ENCODE data around the gene LRRC3.

The LRRC3 gene

DNA sequence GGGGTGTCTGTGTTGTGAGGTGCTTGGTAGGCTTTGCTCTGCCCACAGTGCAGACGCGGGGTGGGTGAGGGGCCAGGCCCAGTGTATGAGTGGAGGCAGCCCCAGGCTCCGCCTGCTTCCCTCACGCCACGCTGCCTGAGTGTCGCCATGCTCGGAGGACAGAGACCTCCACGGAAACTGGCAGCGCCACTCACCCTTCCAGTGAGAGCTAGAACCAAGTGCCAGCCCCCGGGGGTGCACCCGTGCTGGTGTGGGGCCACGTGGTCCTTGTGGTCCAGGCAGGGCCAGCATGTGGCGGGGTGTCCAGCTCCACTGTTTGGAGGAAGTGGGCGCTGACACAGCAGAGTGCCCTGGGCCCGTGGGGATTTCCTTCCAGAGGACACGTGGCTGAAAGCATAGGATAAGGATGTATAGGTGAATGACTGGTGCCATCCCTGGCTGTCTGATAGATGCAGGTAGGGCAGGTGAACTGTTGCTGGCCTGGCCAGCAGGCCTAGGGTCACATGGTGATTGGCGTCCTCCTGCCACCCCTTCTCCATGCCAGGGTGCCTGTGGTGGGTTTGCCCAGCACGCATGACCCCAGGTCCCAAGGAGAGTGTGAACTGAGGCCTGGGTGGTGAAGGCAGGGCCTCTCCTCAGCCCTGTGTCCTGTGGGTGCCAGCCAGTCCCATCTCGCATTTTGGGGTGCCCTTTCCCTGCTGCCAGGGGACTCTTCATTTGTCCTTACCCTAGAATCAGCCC, 3.8 kb downstream of the LRRC3 start:
- no peak for DNase-seq (ENCODE audit: low spot score)
- in situ Hi-C loops (cut with MboI; ENCODE audit: low pct_unique_long_range_greater_than_20kb, low sequenced_read_pairs, unreplicated experiment) = loop anchor here (25.0 kb wide), 1 partner anchor 372 kb away; no protein-coding TSS in a partner anchor
- TF ChIP-seq, protein P1, sequence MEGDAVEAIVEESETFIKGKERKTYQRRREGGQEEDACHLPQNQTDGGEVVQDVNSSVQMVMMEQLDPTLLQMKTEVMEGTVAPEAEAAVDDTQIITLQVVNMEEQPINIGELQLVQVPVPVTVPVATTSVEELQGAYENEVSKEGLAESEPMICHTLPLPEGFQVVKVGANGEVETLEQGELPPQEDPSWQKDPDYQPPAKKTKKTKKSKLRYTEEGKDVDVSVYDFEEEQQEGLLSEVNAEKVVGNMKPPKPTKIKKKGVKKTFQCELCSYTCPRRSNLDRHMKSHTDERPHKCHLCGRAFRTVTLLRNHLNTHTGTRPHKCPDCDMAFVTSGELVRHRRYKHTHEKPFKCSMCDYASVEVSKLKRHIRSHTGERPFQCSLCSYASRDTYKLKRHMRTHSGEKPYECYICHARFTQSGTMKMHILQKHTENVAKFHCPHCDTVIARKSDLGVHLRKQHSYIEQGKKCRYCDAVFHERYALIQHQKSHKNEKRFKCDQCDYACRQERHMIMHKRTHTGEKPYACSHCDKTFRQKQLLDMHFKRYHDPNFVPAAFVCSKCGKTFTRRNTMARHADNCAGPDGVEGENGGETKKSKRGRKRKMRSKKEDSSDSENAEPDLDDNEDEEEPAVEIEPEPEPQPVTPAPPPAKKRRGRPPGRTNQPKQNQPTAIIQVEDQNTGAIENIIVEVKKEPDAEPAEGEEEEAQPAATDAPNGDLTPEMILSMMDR (IDR thresholded peaks at IDR 0.05; ENCODE audit: extremely low read depth, insufficient read depth, missing control alignments) = no peak

GRCh38 chr21:44459712-44460440, 4.6 kb downstream of the LRRC3 start:
- DNase-seq (ENCODE audit: low spot score) = no peak
- TF ChIP-seq, protein P1 (IDR thresholded peaks at IDR 0.05; ENCODE audit: extremely low read depth, insufficient read depth, missing control alignments) = no peak
- in situ Hi-C loops (cut with MboI; ENCODE audit: low pct_unique_long_range_greater_than_20kb, low sequenced_read_pairs, unreplicated experiment) = loop anchor here (25.0 kb wide), 1 partner anchor 373 kb away; no protein-coding TSS in a partner anchor

DNA sequence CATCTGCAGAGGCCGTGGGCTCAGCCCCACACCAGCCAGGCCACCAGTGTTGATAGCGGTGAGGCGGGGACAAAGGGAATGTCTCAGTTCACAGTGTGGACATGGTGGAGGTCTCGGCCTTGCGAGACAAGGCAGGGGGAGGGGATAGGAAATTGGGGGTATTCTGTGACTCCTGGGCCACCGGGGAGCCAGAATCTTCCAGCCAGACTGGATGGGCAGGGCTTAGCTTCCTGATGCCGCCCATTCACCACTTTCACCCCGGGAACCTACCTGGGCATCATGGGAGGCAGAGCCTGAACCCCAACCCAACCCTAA, 5.1 kb downstream of the LRRC3 start:
- in situ Hi-C loops (cut with MboI; ENCODE audit: low pct_unique_long_range_greater_than_20kb, low sequenced_read_pairs, unreplicated experiment) = loop anchor here (25.0 kb wide), 1 partner anchor 373 kb away; no protein-coding TSS in a partner anchor
- no peak for DNase-seq (ENCODE audit: low spot score)
- TF ChIP-seq, protein P1 (IDR thresholded peaks at IDR 0.05; ENCODE audit: extremely low read depth, insufficient read depth, missing control alignments) = no peak

GRCh38 chr21:44461005-44461404, 5.7 kb downstream of the LRRC3 start:
- in situ Hi-C loops (cut with MboI; ENCODE audit: low pct_unique_long_range_greater_than_20kb, low sequenced_read_pairs, unreplicated experiment) = loop anchor here (25.0 kb wide), 1 partner anchor 374 kb away; no protein-coding TSS in a partner anchor
- TF ChIP-seq, protein P1 (IDR thresholded peaks at IDR 0.05; ENCODE audit: extremely low read depth, insufficient read depth, missing control alignments) = no peak
- no peak for DNase-seq (ENCODE audit: low spot score)

GRCh38 chr21:44461464-44462001, 6.2 kb downstream of the LRRC3 start:
- TF ChIP-seq, protein P1 (IDR thresholded peaks at IDR 0.05; ENCODE audit: extremely low read depth, insufficient read depth, missing control alignments) = no peak

GRCh38 chr21:44462086-44462833, 7.0 kb downstream of the LRRC3 start:
- in situ Hi-C loops (cut with MboI; ENCODE audit: low pct_unique_long_range_greater_than_20kb, low sequenced_read_pairs, unreplicated experiment) = loop anchor here (25.0 kb wide), 1 partner anchor 375 kb away; no protein-coding TSS in a partner anchor
- TF ChIP-seq, protein P1 (IDR thresholded peaks at IDR 0.05; ENCODE audit: extremely low read depth, insufficient read depth, missing control alignments) = no peak
- no peak for DNase-seq (ENCODE audit: low spot score)

More at GRCh38 chr21:44461464-44462001, 6.2 kb downstream of the LRRC3 start:
- DNase-seq (ENCODE audit: low spot score) = no peak
- in situ Hi-C loops (cut with MboI; ENCODE audit: low pct_unique_long_range_greater_than_20kb, low sequenced_read_pairs, unreplicated experiment) = loop anchor here (25.0 kb wide), 1 partner anchor 374 kb away; no protein-coding TSS in a partner anchor
